Liver (tissue), 3 donors: ENCODE results near the gene GPX4.

ENCODE experiments used
- CTCF ChIP-seq: fragments of 150-350 bp; IDR thresholded peaks from 2 replicates; pipeline ENCODE4 v1.5.1; 2017; ENCODE audit warnings: improper control_type of control experiment, low read depth, low read length; ENCODE audit not compliant: missing input control
- EGR1 ChIP-seq, 2 donors: IDR thresholded peaks; 2 replicates each; pipeline ENCODE4 v1.6.1; 2016 to 2018; ENCODE audit warnings: antibody characterized with exemption in 2 of 2, low read depth in 2 of 2
- GABPA ChIP-seq, 2 donors: IDR thresholded peaks in 1 of 2; conservative IDR thresholded peaks in 1 of 2; 2 replicates each; pipeline ENCODE4 v1.6.1; 2016; ENCODE audit warnings: antibody characterized with exemption in 2 of 2, mild to moderate bottlenecking in 1 of 2, moderate library complexity in 1 of 2
- NR2F2 ChIP-seq: IDR thresholded peaks from 2 replicates; pipeline ENCODE4 v1.6.1; 2016; ENCODE audit warnings: antibody characterized with exemption
- RAD21 ChIP-seq, 2 donors: IDR thresholded peaks; 2 replicates each; pipeline ENCODE4 v1.6.1; 2016; ENCODE audit warnings: antibody characterized with exemption in 2 of 2, mild to moderate bottlenecking in 2 of 2
- RXRA ChIP-seq, 2 donors: IDR thresholded peaks; 2 replicates each; pipeline ENCODE4 v1.6.1; 2017 to 2018; ENCODE audit warnings: antibody characterized with exemption in 2 of 2, mild to moderate bottlenecking in 1 of 2
- TAF1 ChIP-seq: conservative IDR thresholded peaks from 2 replicates; pipeline ENCODE4 v1.6.1; 2016; ENCODE audit warnings: antibody characterized with exemption, mild to moderate bottlenecking
- TF ChIP-seq, protein P1 (sequence below): IDR thresholded peaks from 2 replicates; pipeline ENCODE4 v1.6.1; 2016; ENCODE audit warnings: antibody characterized with exemption
- TF ChIP-seq, protein P2 (sequence below): IDR thresholded peaks from 2 replicates; pipeline ENCODE4 v1.6.1; 2016; ENCODE audit warnings: antibody characterized with exemption
- donor health status: healthy.
- donor health status: healthy.

GRCh38 chr19:1109032-1109551 is 5.3 kb downstream of the GPX4 start:
- TF ChIP-seq CTCF = no peak
- no peak for TF ChIP-seq GABPA (IDR thresholded peaks at IDR 0.05 in 1 of 2, conservative IDR thresholded peaks at IDR 0.05 in 1 of 2)
- no peak for TF ChIP-seq RXRA (IDR thresholded peaks at IDR 0.05)
- TF ChIP-seq RAD21 (IDR thresholded peaks at IDR 0.05) = no peak
- no peak for TF ChIP-seq EGR1 (IDR thresholded peaks at IDR 0.05; ENCODE audit: low read depth in 2 of 2)
- TF ChIP-seq, protein P1, sequence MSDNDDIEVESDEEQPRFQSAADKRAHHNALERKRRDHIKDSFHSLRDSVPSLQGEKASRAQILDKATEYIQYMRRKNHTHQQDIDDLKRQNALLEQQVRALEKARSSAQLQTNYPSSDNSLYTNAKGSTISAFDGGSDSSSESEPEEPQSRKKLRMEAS = no peak
- no peak for TF ChIP-seq TAF1
- TF ChIP-seq NR2F2 = no peak
- TF ChIP-seq, protein P2, sequence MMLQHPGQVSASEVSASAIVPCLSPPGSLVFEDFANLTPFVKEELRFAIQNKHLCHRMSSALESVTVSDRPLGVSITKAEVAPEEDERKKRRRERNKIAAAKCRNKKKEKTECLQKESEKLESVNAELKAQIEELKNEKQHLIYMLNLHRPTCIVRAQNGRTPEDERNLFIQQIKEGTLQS = no peak
